GM12875 (cell line): Measurements from ENCODE around the gene NUP85.

Experiments used
- H3K4me3 ChIP-seq: one replicate; pipeline ENCODE4 v1.5.1; 2011; ENCODE audit warnings: low read depth, low read length, control low read depth
- CTCF ChIP-seq: IDR thresholded peaks from 2 replicates; pipeline ENCODE4 v1.5.1; 2011; ENCODE audit warnings: low read depth, mild to moderate bottlenecking, control low read depth, inconsistent platforms, low read length, moderate library complexity, borderline replicate concordance; ENCODE audit not compliant: insufficient read depth

Gene NUP85

GRCh38 chr17:75262112-75262606, 56.7 kb downstream of the NUP85 start:
- TF ChIP-seq CTCF, result no peak
- H3K4me3 ChIP-seq, result peak overlapping the region; percentile 97

GRCh38 chr17:75263055-75263454, 57.6 kb downstream of the NUP85 start:
- TF ChIP-seq CTCF, result no peak
- H3K4me3 ChIP-seq, result no peak overlapping the region

DNA sequence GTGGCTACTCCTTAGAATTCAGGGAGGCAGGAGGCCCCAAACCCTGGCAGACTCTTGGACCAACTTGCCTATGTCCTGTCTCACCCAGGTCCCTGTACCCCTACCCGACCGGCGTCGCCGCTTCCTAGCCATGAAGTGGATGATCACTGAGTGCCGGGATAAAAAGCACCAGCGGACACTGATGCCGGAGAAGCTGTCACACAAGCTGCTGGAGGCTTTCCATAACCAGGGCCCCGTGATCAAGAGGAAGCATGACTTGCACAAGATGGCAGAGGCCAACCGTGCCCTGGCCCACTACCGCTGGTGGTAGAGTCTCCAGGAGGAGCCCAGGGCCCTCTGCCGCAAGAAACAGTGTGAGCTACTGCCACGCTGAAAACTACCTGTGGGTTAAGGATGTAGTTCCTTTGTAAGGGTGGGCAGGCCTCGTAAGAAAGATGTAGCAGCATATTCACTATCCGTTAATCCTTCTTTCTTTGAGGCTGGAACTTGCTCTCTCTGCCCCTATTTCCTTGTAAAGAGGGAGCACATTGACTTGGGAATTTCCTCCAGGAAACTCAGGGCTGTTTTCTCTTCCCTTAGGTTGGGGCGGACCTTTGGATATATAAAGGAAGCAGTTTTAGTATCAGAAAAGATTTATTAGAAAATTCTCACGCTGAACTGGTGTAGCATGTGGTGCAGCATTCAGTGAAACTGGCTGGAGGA, 60.3 kb downstream of the NUP85 start:
- no peak overlapping the region for H3K4me3 ChIP-seq
- TF ChIP-seq CTCF, result no peak

DNA sequence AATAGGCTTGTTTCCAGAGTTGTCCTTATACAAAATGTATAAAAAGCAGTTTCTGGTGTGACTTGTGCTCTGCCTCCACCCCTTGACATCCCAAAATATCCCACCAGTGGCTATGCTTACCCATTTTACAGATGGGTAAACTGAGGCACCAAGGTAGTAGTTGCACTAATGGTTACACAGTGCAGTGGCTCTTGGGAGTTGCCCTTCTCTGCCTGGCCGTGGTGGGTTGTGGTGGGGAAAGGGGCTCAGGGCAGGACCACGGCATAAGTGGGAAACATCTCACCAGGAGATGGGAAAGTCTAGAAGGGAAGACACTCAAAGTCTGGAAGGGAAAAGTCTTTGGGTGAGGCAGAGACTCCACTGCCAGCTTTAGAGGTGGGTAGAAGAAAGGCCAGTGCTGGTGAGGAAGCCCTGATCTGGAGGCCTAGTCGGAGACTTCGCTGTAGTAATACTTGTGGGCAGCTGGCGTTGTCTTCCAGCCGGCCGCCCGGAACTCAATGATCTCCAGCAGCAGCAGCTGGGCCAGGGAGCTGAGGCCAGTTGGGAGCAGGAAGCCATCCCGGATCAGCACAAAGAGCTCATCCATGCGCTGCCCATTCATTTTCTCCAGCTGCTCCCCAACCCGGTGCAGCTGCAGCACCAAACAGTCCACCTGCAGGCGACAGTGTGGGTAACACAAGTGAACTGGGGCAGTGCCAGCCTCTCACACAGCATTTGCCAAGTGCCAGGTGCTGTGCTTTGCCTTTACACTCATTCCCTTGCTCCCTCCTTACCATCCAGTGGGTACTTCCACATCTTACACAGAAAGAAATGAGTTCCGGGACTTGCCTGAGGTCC, 61.1 kb downstream of the NUP85 start:
- no peak overlapping the region for H3K4me3 ChIP-seq
- no peak for TF ChIP-seq CTCF

GRCh38 chr17:75267153-75267410, 61.6 kb downstream of the NUP85 start:
- no peak for TF ChIP-seq CTCF
- no peak overlapping the region for H3K4me3 ChIP-seq

- H3K4me3 ChIP-seq, result no peak overlapping the region
- TF ChIP-seq CTCF, result no peak
Measured at GRCh38 chr17:75267411-75268232, 62.1 kb downstream of the NUP85 start.
